Duodenal mucosa (tissue), 2 donors: ENCODE results near the gene EHBP1.
"Not testable (repeated sequence)": the region's sequence is repeated elsewhere in the genome, so short reads cannot be mapped to it uniquely, and the experiment has no call there.

Source experiments
- H3K27ac ChIP-seq: one replicate; pipeline ENCODE4 v1.7.0; 2013; ENCODE audit warnings: low read depth, low read length
- H3K27me3 ChIP-seq, 2 donors: one replicate each; pipeline ENCODE4 v1.7.0; 2013; ENCODE audit warnings: low read length in 2 of 2, control low read depth in 1 of 2; ENCODE audit not compliant: insufficient read depth in 2 of 2, control insufficient read depth in 1 of 2
- H3K36me3 ChIP-seq, 2 donors: one replicate each; pipeline ENCODE4 v1.7.0; 2013; ENCODE audit warnings: low read length in 2 of 2, control low read depth in 1 of 2; ENCODE audit not compliant: insufficient read depth in 2 of 2, control insufficient read depth in 1 of 2
- H3K4me1 ChIP-seq, 2 donors: one replicate each; pipeline ENCODE4 v1.7.0; 2013; ENCODE audit warnings: low read length in 2 of 2, control low read depth in 1 of 2; ENCODE audit not compliant: insufficient read depth in 2 of 2, control insufficient read depth in 1 of 2
- H3K4me3 ChIP-seq, 2 donors: one replicate each; pipeline ENCODE4 v1.7.0; 2013; ENCODE audit warnings: low read length in 2 of 2, low read depth in 1 of 2
- H3K9ac ChIP-seq, 2 donors: one replicate each; pipeline ENCODE4 v1.7.0; 2013; ENCODE audit warnings: low read length in 2 of 2, low read depth in 1 of 2
- H3K9me3 ChIP-seq, 2 donors: one replicate each; pipeline ENCODE4 v1.7.0; 2013; ENCODE audit warnings: low read length in 2 of 2, control low read depth in 1 of 2; ENCODE audit not compliant: control insufficient read depth in 1 of 2

The EHBP1 gene

GRCh38 chr2:63009490-63009889 lies 304.0 kb downstream of the EHBP1 start:
- H3K27ac ChIP-seq: no peak overlapping the region
- H3K4me1 ChIP-seq: peaks cover 0 to 8% of the 10 kb centered on the region in 2 donors
- no peaks in the 10 kb centered on the region for H3K9me3 ChIP-seq
- no peak overlapping the region for H3K4me3 ChIP-seq
- no peaks in the 10 kb centered on the region for H3K27me3 ChIP-seq
- peaks cover 2 to 5% of the 10 kb centered on the region in 2 donors for H3K36me3 ChIP-seq
- no peak overlapping the region for H3K9ac ChIP-seq

GRCh38 chr2:63012541-63012940 lies 307.0 kb downstream of the EHBP1 start:
- Histone ChIP-seq H3K9ac (no peak overlapping the region), H3K27ac (no peak overlapping the region), H3K27me3 (no peaks in the 10 kb centered on the region), H3K36me3 (peaks cover 0 to 7% of the 10 kb centered on the region in 2 donors), H3K4me1 (peaks cover 0 to 8% of the 10 kb centered on the region in 2 donors), H3K9me3 (no peaks in the 10 kb centered on the region), H3K4me3 (no peak overlapping the region)

GRCh38 chr2:63013438-63013837 lies 307.9 kb downstream of the EHBP1 start:
- H3K9me3 ChIP-seq: no peaks in the 10 kb centered on the region
- no peak overlapping the region for H3K4me3 ChIP-seq
- peaks cover 0 to 7% of the 10 kb centered on the region in 2 donors for H3K36me3 ChIP-seq
- H3K27me3 ChIP-seq: no peaks in the 10 kb centered on the region
- H3K27ac ChIP-seq: no peak overlapping the region
- H3K9ac ChIP-seq: no peak overlapping the region
- H3K4me1 ChIP-seq: peaks cover 0 to 8% of the 10 kb centered on the region in 2 donors

- H3K9me3 ChIP-seq: no peaks in the 10 kb centered on the region
- no peaks in the 10 kb centered on the region for H3K4me1 ChIP-seq
- H3K9ac ChIP-seq: no peak overlapping the region
- H3K36me3 ChIP-seq: peaks cover 0 to 7% of the 10 kb centered on the region in 2 donors
- no peaks in the 10 kb centered on the region for H3K27me3 ChIP-seq
- H3K27ac ChIP-seq: no peak overlapping the region
- no peak overlapping the region for H3K4me3 ChIP-seq
These were observed 309.9 kb downstream of the EHBP1 start for GRCh38 chr2:63015389-63015788.

GRCh38 chr2:63018439-63018838 lies 312.9 kb downstream of the EHBP1 start:
- no peaks in the 10 kb centered on the region for H3K9me3 ChIP-seq
- peaks cover 0 to 4% of the 10 kb centered on the region in 2 donors for H3K36me3 ChIP-seq
- H3K27me3 ChIP-seq: no peaks in the 10 kb centered on the region
- no peak overlapping the region for H3K4me3 ChIP-seq
- no peak overlapping the region for H3K27ac ChIP-seq
- no peak overlapping the region for H3K9ac ChIP-seq
- no peaks in the 10 kb centered on the region for H3K4me1 ChIP-seq

- not testable (repeated sequence) for H3K9me3 ChIP-seq, H3K4me3 ChIP-seq, H3K9ac ChIP-seq, H3K4me1 ChIP-seq, H3K27me3 ChIP-seq, H3K27ac ChIP-seq, H3K36me3 ChIP-seq
These were observed 314.2 kb downstream of the EHBP1 start for GRCh38 chr2:63019686-63020085.

- Histone ChIP-seq H3K27me3 (no peaks in the 10 kb centered on the region), H3K27ac (no peak overlapping the region), H3K9ac (no peak overlapping the region), H3K36me3 (no peaks in the 10 kb centered on the region), H3K4me3 (no peak overlapping the region), H3K9me3 (no peaks in the 10 kb centered on the region), H3K4me1 (no peaks in the 10 kb centered on the region)
These were observed 317.9 kb downstream of the EHBP1 start for GRCh38 chr2:63023444-63023843.

GRCh38 chr2:63027220-63027619 lies 321.7 kb downstream of the EHBP1 start:
- Histone ChIP-seq H3K9me3 (no peaks in the 10 kb centered on the region), H3K27ac (no peak overlapping the region), H3K36me3 (no peaks in the 10 kb centered on the region), H3K4me3 (no peak overlapping the region), H3K27me3 (no peaks in the 10 kb centered on the region), H3K9ac (no peak overlapping the region), H3K4me1 (no peaks in the 10 kb centered on the region)

- Histone ChIP-seq H3K27ac (no peak overlapping the region), H3K9ac (no peak overlapping the region), H3K36me3 (no peaks in the 10 kb centered on the region), H3K4me1 (no peaks in the 10 kb centered on the region), H3K9me3 (no peaks in the 10 kb centered on the region), H3K4me3 (no peak overlapping the region), H3K27me3 (no peaks in the 10 kb centered on the region)
These were observed 323.5 kb downstream of the EHBP1 start for GRCh38 chr2:63029058-63029457.

- Histone ChIP-seq H3K36me3 (no peaks in the 10 kb centered on the region), H3K4me3 (no peak overlapping the region), H3K4me1 (no peaks in the 10 kb centered on the region)
These were observed 329.0 kb downstream of the EHBP1 start for GRCh38 chr2:63034526-63034925.

GRCh38 chr2:63035169-63035568 lies 329.7 kb downstream of the EHBP1 start:
- H3K36me3 ChIP-seq: no peaks in the 10 kb centered on the region
- no peaks in the 10 kb centered on the region for H3K27me3 ChIP-seq
- no peak overlapping the region for H3K27ac ChIP-seq
- no peaks in the 10 kb centered on the region for H3K4me1 ChIP-seq
- H3K4me3 ChIP-seq: no peak overlapping the region
- no peak overlapping the region for H3K9ac ChIP-seq
- no peaks in the 10 kb centered on the region for H3K9me3 ChIP-seq

More at GRCh38 chr2:63034526-63034925, 329.0 kb downstream of the EHBP1 start:
- Histone ChIP-seq H3K27ac (no peak overlapping the region), H3K9me3 (no peaks in the 10 kb centered on the region), H3K27me3 (no peaks in the 10 kb centered on the region), H3K9ac (no peak overlapping the region)
